Posterior vena cava (tissue), 2 donors: ENCODE results near the gene CKMT2. TPM values are rescaled to one million over a fixed set of nuclear protein-coding genes. Genes with fewer than 3 reads are reported as not detected.
"Not testable (repeated sequence)": the region's sequence is repeated elsewhere in the genome, so short reads cannot be mapped to it uniquely, and the experiment has no call there.

Experiments used
- DNase-seq: peaks from one replicate; pipeline ENCODE4 v3.0.0-alpha.2; 2020; ENCODE audit warnings: low spot score
- intact Hi-C, 2 donors: fragments of 100-400 bp; cut with DNase I; formaldehyde crosslinking; loops; one replicate each; pipeline versions ENCODE4 v1.14.1 to v1.14.2; 2022 to 2023
- total RNA-seq, 2 donors: library from RNA; stranded (reverse); fragmentation: NEBNext Ultra II Directional; extraction: Animal tissue kit (Norgen Biotek cat#: 25700); gene quantifications; one replicate each; pipeline ENCODE4 v1.2.1, GENCODE V29; 2021
- donor health status: DM: yes; HTN: yes; CAD: no.
- donor health status: DM: yes; HTN: yes; CAD: no.

The CKMT2 gene
- total RNA-seq, 2 donors from 2014 or later: 18.6 to 26.3 TPM

DNA sequence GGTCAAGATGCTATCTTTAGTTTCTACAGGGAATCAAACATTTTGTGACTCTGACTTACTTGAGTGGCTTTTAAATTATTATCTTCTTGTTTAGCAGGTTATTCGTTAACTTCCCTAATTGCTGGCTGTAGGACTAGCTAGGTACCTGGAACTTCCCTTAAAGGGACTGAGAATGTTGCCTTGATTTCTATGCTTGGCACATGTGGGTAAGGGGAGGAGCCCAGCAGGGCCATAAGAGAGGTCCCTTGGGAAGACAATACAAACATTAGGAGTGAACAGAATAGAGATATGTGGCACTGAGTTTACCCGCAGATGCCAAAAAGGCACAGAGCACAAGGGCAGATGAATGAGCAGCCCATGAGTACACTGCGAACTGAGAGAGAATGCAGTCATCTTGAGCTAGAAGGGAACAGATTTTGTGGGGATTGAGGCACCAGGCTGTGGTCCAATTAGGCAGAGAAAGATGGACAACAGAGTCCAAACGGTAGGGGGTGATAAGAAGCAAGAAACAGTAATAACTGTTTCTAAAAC lies 9.8 kb downstream of the CKMT2 start:
- no peak for DNase-seq
- intact Hi-C loops: no loop called here

DNA sequence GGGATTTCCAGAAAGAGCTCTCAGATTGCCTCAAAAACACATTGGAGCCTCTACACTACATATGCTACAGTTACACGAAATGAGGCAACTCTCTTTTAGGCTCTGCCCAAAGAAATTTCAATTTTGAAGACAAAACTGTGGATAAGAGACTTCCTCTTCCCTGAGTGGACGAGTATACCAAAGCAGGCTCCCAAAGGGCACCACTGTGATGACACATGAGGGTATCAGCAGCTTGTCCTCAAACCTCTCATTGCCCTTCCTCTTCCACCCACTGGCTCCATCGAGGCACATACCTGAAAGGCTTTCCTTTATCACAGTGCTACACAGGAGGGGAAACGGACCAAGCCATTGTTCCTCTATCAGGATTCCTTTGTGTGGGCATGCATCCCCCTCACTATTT lies 11.3 kb downstream of the CKMT2 start:
- intact Hi-C loops: no loop called here
- no peak for DNase-seq

DNA sequence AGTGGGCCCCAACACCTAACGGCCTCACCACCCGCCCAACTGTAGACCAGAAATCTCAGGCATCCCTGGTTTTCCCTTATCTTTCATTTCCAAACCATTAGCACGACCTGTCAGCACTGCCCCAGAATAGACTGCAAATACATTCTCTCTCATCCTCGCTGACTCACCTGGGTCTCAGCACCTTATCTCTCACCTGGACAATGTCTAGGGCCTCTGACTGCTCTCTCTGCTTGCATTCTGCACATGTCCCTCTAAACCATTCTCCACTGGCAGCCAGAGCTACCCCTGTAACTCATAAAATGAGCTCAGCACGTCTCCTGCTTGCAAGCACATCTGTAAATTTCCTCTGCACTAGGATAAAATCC lies 12.7 kb downstream of the CKMT2 start:
- intact Hi-C loops: no loop called here
- no peak for DNase-seq

DNA sequence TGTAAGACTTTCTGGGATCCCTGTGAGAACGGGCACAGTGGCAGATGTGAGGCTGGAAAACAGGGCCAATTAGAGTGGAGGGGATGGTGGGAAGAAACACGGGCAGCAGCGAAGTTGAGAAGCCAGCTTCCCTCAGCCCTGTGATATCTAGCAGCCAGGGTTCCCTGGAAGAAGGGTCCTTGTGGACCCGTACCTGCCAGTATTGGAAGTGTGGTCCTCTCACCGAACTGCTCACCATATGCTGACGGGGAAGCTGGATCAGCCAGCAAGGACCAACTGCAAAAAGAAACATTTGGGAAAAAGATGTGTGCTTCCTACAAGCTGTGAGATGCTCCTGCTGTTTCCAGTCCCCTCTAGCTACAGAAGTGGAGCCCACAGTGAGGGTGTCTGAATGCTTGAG lies 13.6 kb downstream of the CKMT2 start:
- intact Hi-C loops: no loop called here
- DNase-seq: no peak

DNA sequence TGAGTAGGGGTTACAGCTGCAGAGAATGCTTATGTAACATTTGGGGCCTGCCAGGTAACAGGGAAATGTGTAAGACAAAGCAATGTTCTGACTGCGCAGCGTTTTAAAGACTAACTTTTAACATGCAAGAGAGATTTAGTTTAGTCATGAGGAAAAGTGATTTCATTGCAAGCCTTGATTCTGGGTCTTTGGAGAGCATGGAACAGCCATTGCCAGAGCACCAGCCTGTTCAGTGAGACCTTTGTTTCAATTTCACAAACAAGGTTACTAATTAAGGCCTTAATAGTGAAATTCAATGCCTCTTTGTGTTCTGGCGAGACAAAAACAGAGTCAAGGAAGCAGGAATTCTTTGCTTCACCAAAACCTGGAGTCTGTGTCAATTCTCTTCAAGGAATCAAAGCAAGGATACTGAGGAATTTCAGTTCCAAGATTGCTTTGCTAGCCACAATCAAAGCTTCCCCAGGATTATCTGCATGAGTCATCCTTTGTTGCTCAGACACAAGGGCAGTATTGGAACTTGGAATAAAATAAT lies 14.4 kb downstream of the CKMT2 start:
- no peak for DNase-seq

DNA sequence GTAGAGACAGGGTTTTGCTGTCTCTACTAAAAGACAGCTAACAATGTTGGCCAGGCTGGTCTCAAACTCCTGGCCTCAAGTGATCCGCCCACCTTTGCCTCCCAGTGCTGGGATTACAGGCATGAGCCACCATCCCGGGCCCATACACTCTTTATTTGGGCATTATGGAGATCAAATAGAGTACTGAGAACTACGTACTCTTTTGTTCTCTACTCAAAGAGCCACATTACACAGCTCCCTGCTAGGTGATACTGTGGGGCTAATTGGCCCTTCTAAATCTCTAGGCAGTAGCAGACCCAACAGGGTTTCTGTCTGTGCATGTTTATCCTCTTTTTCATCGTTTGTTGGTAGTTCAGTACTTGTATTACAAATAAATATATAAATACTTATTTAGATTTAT lies 16.1 kb downstream of the CKMT2 start:
- DNase-seq: no peak
- intact Hi-C loops: no loop called here

More for the DNA sequence above, 14.4 kb downstream of the CKMT2 start:
- intact Hi-C loops: no loop called here

DNA sequence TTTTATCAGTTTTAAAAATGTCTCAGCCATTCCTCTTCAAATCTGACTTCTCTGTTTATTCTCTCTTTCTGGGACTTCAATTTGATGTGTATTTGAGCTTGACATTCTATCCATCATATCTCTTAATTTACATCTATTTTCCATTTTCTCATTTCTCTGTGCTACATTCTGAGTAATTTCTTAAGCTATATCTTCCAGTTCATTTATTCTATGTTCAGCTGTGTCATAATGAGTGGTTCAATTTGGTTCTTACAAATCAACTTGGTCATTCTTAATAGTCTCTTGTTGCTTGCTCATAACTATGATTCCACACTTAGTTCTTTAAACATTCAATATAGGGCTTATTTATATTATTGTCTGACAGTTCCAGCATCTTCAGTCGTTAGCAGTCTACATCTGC lies 16.9 kb downstream of the CKMT2 start:
- intact Hi-C loops: no loop called here
- no peak for DNase-seq

DNA sequence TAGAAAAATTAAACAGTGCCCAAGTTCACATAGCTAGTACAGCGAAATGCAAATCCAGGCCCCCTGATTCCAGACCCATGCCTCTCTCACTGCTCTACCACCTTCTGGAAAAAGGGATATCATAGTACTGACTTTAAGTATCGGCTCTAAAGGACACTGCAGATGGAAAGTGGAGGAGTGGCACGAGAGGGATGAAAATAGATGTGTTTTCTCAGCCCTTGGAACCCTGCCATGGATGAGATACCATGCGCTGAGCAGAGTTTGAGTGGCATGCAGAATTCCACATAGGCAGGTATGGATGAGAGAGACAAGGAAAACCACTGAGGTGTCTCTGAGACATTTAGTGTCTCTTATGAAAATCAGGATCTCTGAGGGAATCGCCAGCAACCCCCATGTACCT lies 18.8 kb downstream of the CKMT2 start:
- DNase-seq: no peak

DNA sequence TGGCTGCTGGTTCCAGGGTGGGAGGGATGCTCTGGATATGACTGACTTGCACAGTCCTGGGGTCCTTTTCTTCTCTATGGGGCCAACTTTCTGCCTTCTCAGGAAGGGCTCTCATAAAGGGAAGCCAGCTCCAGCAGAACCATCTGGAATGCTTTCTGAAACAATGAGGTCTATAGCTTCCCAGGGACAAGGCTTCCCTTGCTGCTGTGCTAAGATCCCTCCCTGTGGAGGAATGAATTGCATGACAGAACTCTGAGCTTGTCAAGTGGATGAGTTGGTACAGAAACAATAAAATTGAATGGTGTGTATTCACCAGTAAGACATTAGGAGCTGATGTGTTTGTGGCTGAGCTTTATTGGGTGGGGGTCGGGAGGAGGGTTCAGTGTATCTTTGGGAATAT lies 19.8 kb downstream of the CKMT2 start:
- intact Hi-C loops: no loop called here
- no peak for DNase-seq

More for the DNA sequence above, 18.8 kb downstream of the CKMT2 start:
- intact Hi-C loops: no loop called here

DNA sequence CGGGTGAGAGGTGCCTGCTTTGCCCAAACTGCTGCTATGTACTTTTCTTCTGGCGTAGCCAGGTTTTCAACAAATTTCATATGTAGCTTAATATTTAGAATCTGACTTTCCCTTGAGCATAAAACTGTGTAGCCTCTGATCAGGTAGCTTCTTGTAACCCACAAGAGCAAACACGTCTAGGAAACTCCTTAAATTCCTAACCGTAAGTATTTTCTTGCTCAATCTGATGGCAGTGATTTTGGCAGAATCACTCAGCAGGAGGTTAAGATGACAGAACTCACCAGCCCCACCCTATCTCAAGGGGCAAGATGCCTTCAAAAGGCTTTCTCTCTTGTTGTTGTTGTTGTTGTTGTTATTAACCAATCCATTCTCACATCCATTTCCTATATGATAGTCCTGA lies 20.8 kb downstream of the CKMT2 start:
- intact Hi-C loops: no loop called here
- DNase-seq: no peak

DNA sequence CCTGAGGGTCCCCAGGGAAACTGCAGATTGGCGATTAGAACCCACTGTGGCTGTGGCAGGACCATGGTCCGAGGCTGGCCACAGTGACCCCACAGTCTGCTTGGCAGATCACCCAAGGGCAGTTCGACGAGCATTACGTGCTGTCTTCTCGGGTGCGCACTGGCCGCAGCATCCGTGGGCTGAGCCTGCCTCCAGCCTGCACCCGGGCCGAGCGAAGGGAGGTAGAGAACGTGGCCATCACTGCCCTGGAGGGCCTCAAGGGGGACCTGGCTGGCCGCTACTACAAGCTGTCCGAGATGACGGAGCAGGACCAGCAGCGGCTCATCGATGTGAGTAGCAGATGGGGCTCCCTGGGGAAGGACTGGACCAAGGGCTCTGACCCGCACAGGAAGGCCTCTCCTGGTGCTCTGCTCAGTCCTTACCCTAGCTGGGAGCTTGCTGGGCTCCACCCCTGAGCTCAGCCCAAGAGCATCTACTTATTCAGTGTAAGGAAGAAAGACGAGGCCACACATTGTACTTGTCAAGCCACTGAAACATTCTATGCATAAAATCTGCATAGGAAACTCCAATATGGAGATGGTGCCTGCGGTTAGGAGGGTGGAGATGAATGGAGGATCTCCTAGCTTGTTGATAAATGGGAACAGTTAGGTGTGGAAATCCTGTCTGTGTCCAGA lies 21.9 kb downstream of the CKMT2 start:
- intact Hi-C loops: no loop called here
- DNase-seq: no peak

DNA sequence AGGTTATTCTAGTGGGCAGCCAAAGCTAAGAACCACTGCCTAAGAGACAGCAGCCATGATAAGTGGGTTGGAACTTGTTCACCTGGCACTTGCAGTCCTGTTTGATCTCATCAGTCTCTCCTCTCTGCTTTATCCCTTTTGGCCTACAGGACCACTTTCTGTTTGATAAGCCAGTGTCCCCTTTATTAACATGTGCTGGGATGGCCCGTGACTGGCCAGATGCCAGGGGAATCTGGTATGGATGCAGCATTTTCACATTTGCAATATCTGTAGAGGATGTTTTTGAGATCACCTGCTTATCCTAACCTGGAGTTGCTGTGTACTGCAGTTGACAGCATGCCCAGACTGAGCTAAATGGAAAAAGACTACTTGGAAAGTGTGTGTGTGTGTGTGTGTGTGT lies 23.6 kb downstream of the CKMT2 start:
- no peak for DNase-seq
- intact Hi-C loops: no loop called here

DNA sequence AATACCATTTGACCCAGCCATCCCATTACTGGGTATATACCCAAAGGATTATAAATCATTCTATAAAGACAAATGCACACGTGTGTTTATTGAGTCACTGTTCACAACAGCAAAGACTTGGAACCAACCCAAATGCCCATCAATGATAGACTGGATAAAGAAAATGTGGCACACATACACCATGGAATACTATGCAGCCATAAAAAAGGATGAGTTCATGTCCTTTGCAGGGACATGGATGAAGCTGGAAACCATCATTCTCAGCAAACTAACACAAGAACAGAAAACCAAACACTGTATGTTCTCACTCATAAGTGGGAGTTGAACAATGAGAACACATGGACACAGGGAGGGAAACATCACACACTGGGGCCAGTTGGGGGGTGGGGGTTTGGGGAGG lies 29.7 kb downstream of the CKMT2 start:
- DNase-seq, intact Hi-C loops: not testable (repeated sequence)

DNA sequence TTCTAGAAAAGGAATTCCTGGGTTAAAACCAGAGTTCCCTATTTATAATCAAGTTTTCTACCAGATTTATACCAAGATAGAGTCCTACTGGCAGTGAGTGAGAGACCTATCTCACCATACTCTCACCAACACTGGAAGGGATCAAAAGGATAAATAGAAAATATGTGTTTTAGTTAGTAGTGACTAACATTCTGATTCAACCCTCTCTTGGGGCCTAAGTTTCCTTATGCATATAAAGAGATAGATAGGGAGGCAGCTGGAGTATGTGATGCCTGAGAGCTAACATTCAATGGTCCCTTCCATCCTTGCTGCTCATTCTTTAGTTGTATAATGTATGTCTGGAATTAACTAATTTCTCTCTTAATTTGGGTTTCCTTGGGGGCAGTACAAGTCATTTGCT lies 32.0 kb downstream of the CKMT2 start:
- no peak for DNase-seq
- intact Hi-C loops: no loop called here

DNA sequence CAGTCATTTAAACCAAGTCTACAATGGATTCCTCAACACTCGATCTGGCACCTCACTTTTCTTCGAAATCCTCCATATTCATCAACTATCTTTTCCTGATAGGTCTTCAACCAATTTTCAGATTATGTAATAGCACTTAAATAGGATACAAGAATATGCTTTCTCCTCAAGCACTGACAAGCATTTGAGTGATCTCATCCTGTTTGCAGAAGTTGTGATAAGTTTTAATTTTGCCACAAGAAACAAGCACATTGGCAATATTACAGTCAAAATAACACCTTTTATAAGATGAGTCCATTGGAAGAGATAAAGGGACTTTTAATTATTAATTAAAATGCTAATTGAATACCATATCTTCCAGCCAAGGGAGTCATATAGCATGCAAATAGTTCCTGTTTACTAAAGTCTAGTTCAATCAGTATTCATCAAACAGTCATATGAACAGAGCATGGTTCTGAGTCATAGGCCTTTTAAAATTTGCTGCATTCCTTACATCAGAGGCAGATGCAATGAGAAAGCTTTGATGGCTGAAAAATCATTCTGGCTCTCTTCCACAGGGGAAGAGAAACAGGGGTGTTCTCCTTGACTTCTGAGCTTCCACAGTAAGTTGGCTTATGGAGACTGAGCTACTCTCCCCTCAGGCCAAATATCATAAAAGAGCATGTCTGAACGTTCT lies 35.5 kb downstream of the CKMT2 start:
- intact Hi-C loops: no loop called here
- DNase-seq: no peak

DNA sequence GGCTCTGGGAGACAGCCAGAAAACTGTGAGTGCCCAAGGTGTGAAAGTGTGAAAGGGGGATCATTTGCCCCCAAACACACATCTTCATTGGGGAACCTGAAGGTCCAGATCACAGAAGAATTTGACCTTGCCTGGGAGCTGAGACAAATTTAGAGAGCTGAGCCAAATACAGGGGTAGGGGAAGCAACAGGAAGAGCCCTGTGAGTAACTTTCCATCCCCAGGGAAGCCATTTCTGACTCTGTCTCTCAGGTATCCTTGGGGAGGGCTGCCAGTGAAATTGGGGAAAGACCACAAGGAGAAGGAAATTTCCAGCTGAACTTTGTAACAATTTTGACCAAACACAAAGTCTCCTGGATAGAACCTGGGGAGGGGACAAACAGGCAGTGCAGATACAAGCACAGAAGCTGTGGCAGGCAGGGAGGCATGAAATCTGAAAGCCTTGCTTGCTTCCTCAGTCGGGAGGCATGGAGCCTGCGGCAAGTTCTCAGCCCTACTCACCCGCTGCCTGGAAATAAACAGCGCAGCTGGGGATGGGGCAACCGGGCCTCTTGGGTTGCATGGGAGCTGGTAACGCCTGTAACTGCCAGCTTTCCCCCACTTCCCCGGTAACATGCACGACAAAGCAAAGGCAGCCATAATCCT lies 36.8 kb downstream of the CKMT2 start:
- no peak for DNase-seq
- intact Hi-C loops: no loop called here

DNA sequence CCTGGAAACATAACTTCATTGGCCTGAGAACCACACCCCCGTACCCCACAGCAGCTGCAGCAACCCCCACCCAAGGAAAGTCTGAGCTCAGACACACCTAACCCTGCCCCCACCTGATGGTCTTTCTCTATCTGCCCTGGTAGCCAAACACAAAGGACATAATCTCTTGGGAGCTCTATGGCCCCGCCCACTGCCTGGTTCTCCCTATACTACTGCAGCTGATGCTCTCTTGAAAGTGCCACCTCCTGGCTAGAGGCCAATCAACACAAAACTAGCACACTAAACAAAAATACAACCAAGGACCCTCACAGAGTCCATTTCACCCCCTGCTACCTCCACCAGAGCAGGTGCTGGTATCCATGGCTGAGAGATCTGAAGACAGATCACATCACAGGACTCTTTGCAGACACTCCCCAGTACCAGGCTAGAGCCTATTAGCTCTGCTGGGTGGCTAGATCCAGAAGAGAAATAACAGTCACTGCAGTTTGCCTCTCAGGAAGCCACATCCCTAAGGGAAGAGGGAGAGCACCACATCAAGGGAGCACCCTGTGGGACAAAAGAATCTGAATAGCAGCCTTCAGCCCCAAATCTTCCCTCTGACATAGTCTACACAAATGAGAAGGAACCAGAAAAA lies 37.4 kb downstream of the CKMT2 start:
- DNase-seq, intact Hi-C loops: not testable (repeated sequence)

DNA sequence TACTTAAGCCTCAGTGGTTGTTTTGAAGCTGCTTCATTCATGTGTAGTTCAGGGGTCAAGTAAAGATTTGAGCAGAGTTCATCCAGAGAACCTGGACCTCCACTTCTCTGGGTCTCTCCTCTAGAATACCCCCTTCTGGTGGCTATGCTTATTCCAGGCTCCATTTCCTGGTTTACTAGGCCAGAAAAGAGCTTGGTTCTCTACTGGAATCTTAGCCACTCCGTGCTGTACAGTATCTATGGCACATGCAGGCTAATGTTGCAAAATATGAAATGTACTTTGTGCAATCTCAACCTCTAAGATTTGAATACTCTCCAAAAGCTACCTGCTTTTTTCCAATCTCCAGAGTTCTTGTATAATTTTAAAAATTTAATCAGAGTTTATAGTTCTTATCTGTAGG lies 50.9 kb downstream of the CKMT2 start:
- intact Hi-C loops: no loop called here
- no peak for DNase-seq

DNA sequence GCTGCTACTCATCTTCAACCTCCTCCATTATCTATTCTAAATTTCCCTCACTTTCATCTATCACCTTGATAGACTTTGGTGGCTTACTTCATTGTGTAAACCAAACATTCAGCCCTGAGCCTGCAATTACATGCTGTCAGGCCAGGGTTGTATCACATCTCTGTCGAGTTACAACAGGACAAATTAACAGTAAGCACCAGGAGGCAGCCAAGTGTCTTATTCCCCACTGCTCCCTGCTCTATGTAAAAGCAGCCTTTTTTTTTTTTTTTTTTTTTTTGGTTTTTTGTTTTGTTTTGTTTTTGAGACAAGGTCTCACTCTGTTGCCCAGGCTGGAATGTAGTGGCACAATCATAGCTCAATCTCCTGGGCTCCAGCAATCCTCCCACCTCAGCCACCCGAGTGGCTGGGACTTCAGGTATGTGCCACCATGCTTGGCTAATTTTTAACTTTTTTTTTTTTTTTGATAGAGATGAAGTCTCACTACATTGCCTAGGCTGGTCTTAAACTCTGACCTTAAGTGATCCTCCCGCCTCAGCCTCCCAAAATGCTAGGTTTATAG lies 53.0 kb downstream of the CKMT2 start:
- intact Hi-C loops: no loop called here
- no peak for DNase-seq

DNA sequence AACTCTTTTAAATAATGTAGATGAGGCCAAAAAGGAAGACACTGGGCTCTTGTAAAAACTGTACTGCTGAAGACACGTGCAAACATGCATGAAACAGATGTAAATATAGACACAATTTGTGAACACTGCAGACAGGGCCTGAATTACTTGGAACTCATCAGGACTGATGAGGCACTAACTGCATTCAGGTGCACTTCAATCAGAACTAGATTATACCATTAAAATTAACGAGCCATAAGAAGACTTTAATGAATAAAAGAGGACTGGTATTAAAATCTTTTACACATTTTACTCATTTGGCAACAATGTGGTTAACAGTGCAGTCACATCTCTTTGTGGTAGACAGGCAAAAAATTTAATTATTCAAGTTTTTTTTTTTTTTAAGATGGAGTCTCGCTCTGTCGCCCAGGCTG lies 54.9 kb downstream of the CKMT2 start:
- DNase-seq: no peak
- intact Hi-C loops: no loop called here
